Fibroblast of lung (primary cell): ENCODE measurements around the gene ATG5.

Experiments
- EZH2 ChIP-seq: IDR thresholded peaks from 2 replicates; pipeline ENCODE4 v1.5.1; 2012; ENCODE audit warnings: low read length, control low read depth, mild to moderate bottlenecking; ENCODE audit errors: missing control alignments
- TF ChIP-seq, protein P1 (sequence below), 2 donors: IDR thresholded peaks in 1 of 2; conservative IDR thresholded peaks in 1 of 2; 1 replicate in 1 of 2; 2 replicates in 1 of 2; pipeline ENCODE4 v1.5.1; 2011 to 2012; ENCODE audit warnings: low read length in 2 of 2, control low read depth in 1 of 2, inconsistent platforms in 1 of 2, low read depth in 1 of 2, mild to moderate bottlenecking in 1 of 2

- TF ChIP-seq, protein P1, sequence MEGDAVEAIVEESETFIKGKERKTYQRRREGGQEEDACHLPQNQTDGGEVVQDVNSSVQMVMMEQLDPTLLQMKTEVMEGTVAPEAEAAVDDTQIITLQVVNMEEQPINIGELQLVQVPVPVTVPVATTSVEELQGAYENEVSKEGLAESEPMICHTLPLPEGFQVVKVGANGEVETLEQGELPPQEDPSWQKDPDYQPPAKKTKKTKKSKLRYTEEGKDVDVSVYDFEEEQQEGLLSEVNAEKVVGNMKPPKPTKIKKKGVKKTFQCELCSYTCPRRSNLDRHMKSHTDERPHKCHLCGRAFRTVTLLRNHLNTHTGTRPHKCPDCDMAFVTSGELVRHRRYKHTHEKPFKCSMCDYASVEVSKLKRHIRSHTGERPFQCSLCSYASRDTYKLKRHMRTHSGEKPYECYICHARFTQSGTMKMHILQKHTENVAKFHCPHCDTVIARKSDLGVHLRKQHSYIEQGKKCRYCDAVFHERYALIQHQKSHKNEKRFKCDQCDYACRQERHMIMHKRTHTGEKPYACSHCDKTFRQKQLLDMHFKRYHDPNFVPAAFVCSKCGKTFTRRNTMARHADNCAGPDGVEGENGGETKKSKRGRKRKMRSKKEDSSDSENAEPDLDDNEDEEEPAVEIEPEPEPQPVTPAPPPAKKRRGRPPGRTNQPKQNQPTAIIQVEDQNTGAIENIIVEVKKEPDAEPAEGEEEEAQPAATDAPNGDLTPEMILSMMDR (conservative IDR thresholded peaks at IDR 0.05 in 1 of 2, IDR thresholded peaks at IDR 0.05 in 1 of 2; ENCODE audit: low read depth in 1 of 2, low read length in 2 of 2) = no peak
- TF ChIP-seq EZH2 = no peak
Observed at GRCh38 chr6:106247733-106248132, 77.8 kb downstream of the ATG5 start.
